ENCODE results near the gene PAGE2B. TPM values are rescaled to one million over a fixed set of nuclear protein-coding genes. Genes with fewer than 3 reads are reported as not detected.

The PAGE2B gene
- total RNA-seq, 1 experiment from 2014 or later = not detected

GRCh38 chrX:55120761-55121358, 46.0 kb downstream of the PAGE2B start:
- Histone ChIP-seq H3K27ac (ENCODE audit: low read depth, low read length) (no peak overlapping the region), H3K4me2 (ENCODE audit: low read length) (no peak overlapping the region), H3K36me3 (ENCODE audit: control insufficient read depth in 1 of 2, insufficient read depth in 2 of 2, low read length in 2 of 2) (no peaks in the 10 kb centered on the region), H3K4me1 (ENCODE audit: control insufficient read depth in 1 of 2, insufficient read depth in 2 of 2, low read length in 2 of 2) (no peaks in the 10 kb centered on the region), H2AFZ (ENCODE audit: low read depth, low read length, poor library complexity, severe bottlenecking) (no peak overlapping the region), H3K9ac (ENCODE audit: low read length) (no peak overlapping the region), H3K9me2 (ENCODE audit: insufficient read depth) (no peaks in the 10 kb centered on the region), H3K27me3 (ENCODE audit: insufficient read depth, low read length) (no peaks in the 10 kb centered on the region; the same call in 1 of the 2 replicates), H3K4me3 (replicated peaks in 1 of 2; ENCODE audit: low read depth in 1 of 2, low read length in 2 of 2) (no peak overlapping the region), H4K20me1 (ENCODE audit: insufficient read depth) (no peaks in the 10 kb centered on the region), H3K9me3 (ENCODE audit: control insufficient read depth in 1 of 2, insufficient read depth in 1 of 2, low read depth in 1 of 2, low read length in 2 of 2) (no peaks in the 10 kb centered on the region), H3K79me2 (ENCODE audit: insufficient read depth, low read length) (no peaks in the 10 kb centered on the region)
- DNase-seq (ENCODE audit: low read depth, low spot score) (no peak), ATAC-seq (no peak)
- TF ChIP-seq YY1 (IDR thresholded peaks at IDR 0.05; ENCODE audit: extremely low read depth, insufficient replicate concordance, low read depth, low read length) = no peak
- no peak for TF ChIP-seq ZNF274 (IDR thresholded peaks at IDR 0.05; ENCODE audit: low read depth, low read length)
- no peak for TF ChIP-seq SIN3A (IDR thresholded peaks at IDR 0.05; ENCODE audit: low read depth)
- TF ChIP-seq POLR2AphosphoS5 (IDR thresholded peaks at IDR 0.05; ENCODE audit: low read depth, low read length) = no peak
- TF ChIP-seq CTCF (IDR thresholded peaks at IDR 0.05 in 2 of 3, conservative IDR thresholded peaks at IDR 0.05 in 1 of 3; ENCODE audit: borderline replicate concordance in 1 of 3, insufficient read depth in 1 of 3, low read depth in 2 of 3, low read length in 2 of 3) = no peak
- TF ChIP-seq ELF1 (IDR thresholded peaks at IDR 0.05; ENCODE audit: borderline replicate concordance, low read depth) = no peak
- TF ChIP-seq SRF (IDR thresholded peaks at IDR 0.05; ENCODE audit: low read depth) = no peak
- no peak for TF ChIP-seq CBX3 (IDR thresholded peaks at IDR 0.05; ENCODE audit: low read depth)
- TF ChIP-seq ATF3 (IDR thresholded peaks at IDR 0.05) = no peak
- no peak for TF ChIP-seq SP1 (IDR thresholded peaks at IDR 0.05; ENCODE audit: low read depth)
- TF ChIP-seq JUND (IDR thresholded peaks at IDR 0.05) = no peak
- no peak for TF ChIP-seq CEBPB (IDR thresholded peaks at IDR 0.05; ENCODE audit: low read depth)
- TF ChIP-seq RAD21 (IDR thresholded peaks at IDR 0.05; ENCODE audit: low read depth) = no peak
- TF ChIP-seq ZFX (IDR thresholded peaks at IDR 0.05) = no peak
- no peak for TF ChIP-seq ZBTB33 (IDR thresholded peaks at IDR 0.05; ENCODE audit: extremely low read depth, insufficient replicate concordance, low read length)
- no peak for TF ChIP-seq EGR1 (IDR thresholded peaks at IDR 0.05; ENCODE audit: low read depth)
- TF ChIP-seq, protein P1, sequence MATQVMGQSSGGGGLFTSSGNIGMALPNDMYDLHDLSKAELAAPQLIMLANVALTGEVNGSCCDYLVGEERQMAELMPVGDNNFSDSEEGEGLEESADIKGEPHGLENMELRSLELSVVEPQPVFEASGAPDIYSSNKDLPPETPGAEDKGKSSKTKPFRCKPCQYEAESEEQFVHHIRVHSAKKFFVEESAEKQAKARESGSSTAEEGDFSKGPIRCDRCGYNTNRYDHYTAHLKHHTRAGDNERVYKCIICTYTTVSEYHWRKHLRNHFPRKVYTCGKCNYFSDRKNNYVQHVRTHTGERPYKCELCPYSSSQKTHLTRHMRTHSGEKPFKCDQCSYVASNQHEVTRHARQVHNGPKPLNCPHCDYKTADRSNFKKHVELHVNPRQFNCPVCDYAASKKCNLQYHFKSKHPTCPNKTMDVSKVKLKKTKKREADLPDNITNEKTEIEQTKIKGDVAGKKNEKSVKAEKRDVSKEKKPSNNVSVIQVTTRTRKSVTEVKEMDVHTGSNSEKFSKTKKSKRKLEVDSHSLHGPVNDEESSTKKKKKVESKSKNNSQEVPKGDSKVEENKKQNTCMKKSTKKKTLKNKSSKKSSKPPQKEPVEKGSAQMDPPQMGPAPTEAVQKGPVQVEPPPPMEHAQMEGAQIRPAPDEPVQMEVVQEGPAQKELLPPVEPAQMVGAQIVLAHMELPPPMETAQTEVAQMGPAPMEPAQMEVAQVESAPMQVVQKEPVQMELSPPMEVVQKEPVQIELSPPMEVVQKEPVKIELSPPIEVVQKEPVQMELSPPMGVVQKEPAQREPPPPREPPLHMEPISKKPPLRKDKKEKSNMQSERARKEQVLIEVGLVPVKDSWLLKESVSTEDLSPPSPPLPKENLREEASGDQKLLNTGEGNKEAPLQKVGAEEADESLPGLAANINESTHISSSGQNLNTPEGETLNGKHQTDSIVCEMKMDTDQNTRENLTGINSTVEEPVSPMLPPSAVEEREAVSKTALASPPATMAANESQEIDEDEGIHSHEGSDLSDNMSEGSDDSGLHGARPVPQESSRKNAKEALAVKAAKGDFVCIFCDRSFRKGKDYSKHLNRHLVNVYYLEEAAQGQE (IDR thresholded peaks at IDR 0.05; ENCODE audit: low read depth) = no peak
- TF ChIP-seq EZH2 (IDR thresholded peaks at IDR 0.05) = no peak
- TF ChIP-seq MAX (IDR thresholded peaks at IDR 0.05) = no peak
- TF ChIP-seq POLR2A (IDR thresholded peaks at IDR 0.05; ENCODE audit: borderline replicate concordance, extremely low read depth, insufficient read depth, insufficient read length) = no peak
- intact Hi-C loops (cut with micrococcal nuclease) = no loop called here
- CTCF ChIA-PET = no interaction called here
- no TSS peak for BruUV-seq (replicated peaks)
- POLR2A ChIA-PET = no interaction called here
- RAD21 ChIA-PET (ENCODE audit: low non-redundant PET in 1 of 2, low total read pairs in 2 of 2, uncharacterized antibody in 2 of 2, unreplicated experiment in 2 of 2) = no interaction called here
